GM12878 (cell line): ENCODE data around the gene MGARP. TPM values are rescaled to one million over a fixed set of nuclear protein-coding genes. Genes with fewer than 3 reads are reported as not detected.
A peak's percentile ranks its signal among the peaks of the same experiment; 100 is the strongest.

Experiments
- ASH2L ChIP-seq: fragments of 300-600, 200-600 bp; sonication (generic); IDR thresholded peaks from 2 replicates; pipeline ENCODE4 v1.6.1; 2017; ENCODE audit warnings: low read depth, mild to moderate bottlenecking, borderline replicate concordance
- BHLHE40 ChIP-seq, 2 experiments: fragments of 450-650 bp in 1 of 2; IDR thresholded peaks; 2 replicates each; pipeline ENCODE4 v1.6.1; 2011 to 2017; ENCODE audit warnings: low read depth in 2 of 2, borderline replicate concordance in 1 of 2, improper control_type of control experiment in 1 of 2, low read length in 1 of 2, mild to moderate bottlenecking in 1 of 2
- CBX5 ChIP-seq: sonication (generic); IDR thresholded peaks from 2 replicates; pipeline ENCODE4 v1.6.1; 2016; ENCODE audit warnings: low read depth, moderate library complexity, mild to moderate bottlenecking, inconsistent platforms
- CHD2 ChIP-seq: IDR thresholded peaks from 2 replicates; pipeline ENCODE4 v1.6.1; 2011; ENCODE audit warnings: low read depth, low read length, improper control_type of control experiment, borderline replicate concordance
- CHD4 ChIP-seq: fragments of 200-600 bp; sonication (generic); IDR thresholded peaks from 2 replicates; pipeline ENCODE4 v1.6.1; 2016; ENCODE audit warnings: mild to moderate bottlenecking
- CREM ChIP-seq: IDR thresholded peaks from 2 replicates; pipeline ENCODE4 v1.6.1; 2014; ENCODE audit warnings: antibody characterized with exemption, low read depth
- EED ChIP-seq: sonication (generic); IDR thresholded peaks from 2 replicates; pipeline ENCODE4 v1.6.1; 2016; ENCODE audit warnings: antibody characterized with exemption, low read depth
- PML ChIP-seq: IDR thresholded peaks from 2 replicates; pipeline ENCODE4 v1.6.1; 2012; ENCODE audit warnings: low read length, inconsistent platforms
- RB1 ChIP-seq: fragments of 450-650 bp; formaldehyde crosslinking; IDR thresholded peaks from 2 replicates; pipeline ENCODE4 v1.6.1; 2017; ENCODE audit warnings: mild to moderate bottlenecking, borderline replicate concordance
- TARDBP ChIP-seq: IDR thresholded peaks from 2 replicates; pipeline ENCODE4 v1.6.1; 2016; ENCODE audit warnings: borderline replicate concordance
- polyA plus RNA-seq, 11 experiments: library from polyadenylated mRNA; depleted of rRNA in 4 of 11; unstranded in 6 of 11; stranded (reverse) in 5 of 11; fragments of >200 nt; fragmentation: Nextera tagmentation in 4 of 11; fragmentation: Illumina TruSeq in 1 of 11; extraction: Ambion mirVana in 4 of 11; extraction: Trizol in 1 of 11; gene quantifications; 1 replicate in 1 of 11; 2 replicates in 10 of 11; pipeline versions ENCODE4 v1.2.1 to v1.2.3, GENCODE V29; 2011 to 2016; ENCODE audit warnings: inconsistent platforms in 2 of 11, missing spikeins in 2 of 11, low read depth in 1 of 11
- total RNA-seq, 4 experiments: library from RNA; depleted of rRNA in 3 of 4; stranded (reverse); fragments of >200 nt in 3 of 4; fragmentation: Illumina TruSeq in 1 of 4; extraction: Trizol in 1 of 4; gene quantifications; 2 replicates each; pipeline versions ENCODE4 v1.2.1 to v1.2.3, GENCODE V29; 2013 to 2021
- TF ChIP-seq, protein P1 (sequence below): fragments of 450-650 bp; IDR thresholded peaks from 2 replicates; pipeline ENCODE4 v1.6.1; 2016; ENCODE audit warnings: mild to moderate bottlenecking, moderate library complexity, borderline replicate concordance
- TF ChIP-seq, protein P2 (sequence below): fragments of 150-350 bp; IDR thresholded peaks from 2 replicates; pipeline ENCODE4 v1.6.1; 2014; ENCODE audit warnings: mild to moderate bottlenecking, low read depth, low read length
- TF ChIP-seq, protein P3 (sequence below): IDR thresholded peaks from 2 replicates; pipeline ENCODE4 v1.6.1; 2011; ENCODE audit warnings: low read depth, mild to moderate bottlenecking, low read length, moderate library complexity, borderline replicate concordance; ENCODE audit errors: extremely low read depth
- TF ChIP-seq, protein P4 (sequence below): fragments of 450-650 bp; IDR thresholded peaks from 2 replicates; pipeline ENCODE4 v1.6.1; 2014; ENCODE audit warnings: mild to moderate bottlenecking
- TF ChIP-seq, protein P5 (sequence below): fragments of 450-650 bp; IDR thresholded peaks from 2 replicates; pipeline ENCODE4 v1.6.1; 2017; ENCODE audit warnings: mild to moderate bottlenecking, moderate library complexity
- TF ChIP-seq, protein P6 (sequence below): IDR thresholded peaks from 2 replicates; pipeline ENCODE4 v1.6.1; 2012; ENCODE audit warnings: low read length, inconsistent platforms

MGARP gene
- total and polyA plus RNA-seq, 10 of the 15 experiments (the other 5 are each of a cell fraction or from before 2014, with no cell fraction given) = 0.04 to 0.23 (median 0.08) TPM; not detected in 7

DNA sequence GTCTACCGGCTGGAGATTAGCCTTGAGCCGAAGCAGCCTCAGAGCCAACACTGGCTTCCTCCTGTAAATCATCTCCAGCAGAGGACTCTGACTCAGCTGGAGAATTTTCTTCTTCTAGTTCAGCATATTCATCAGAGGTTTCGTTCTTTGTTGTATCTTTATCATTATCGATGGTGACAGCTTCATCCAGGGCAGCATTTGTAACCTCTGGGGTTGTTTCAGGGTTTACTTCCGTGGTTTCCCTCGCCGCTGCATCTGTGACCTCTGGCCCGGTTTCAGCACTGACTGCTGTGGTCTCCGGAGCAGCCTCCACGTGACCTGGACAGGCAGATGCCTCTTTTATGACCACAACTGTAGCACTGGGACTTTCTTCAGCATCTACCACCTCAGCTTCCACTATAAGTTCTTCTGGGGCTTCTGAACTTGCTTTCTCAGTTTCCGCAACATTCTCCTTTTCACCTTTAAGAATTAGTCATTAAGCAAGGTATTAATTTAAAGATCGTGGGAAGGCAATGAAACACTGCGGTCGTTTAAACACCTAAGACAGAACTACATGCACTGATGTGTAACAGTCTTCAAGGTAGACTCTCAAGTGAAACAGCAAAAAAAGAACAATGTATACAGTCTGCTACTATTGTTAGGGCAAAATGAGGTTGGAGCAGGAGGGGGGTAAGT, 13.3 kb downstream of the MGARP start (continued):
- no peak for TF ChIP-seq TARDBP
- TF ChIP-seq EED = peak; percentile 94
- TF ChIP-seq, protein P1, sequence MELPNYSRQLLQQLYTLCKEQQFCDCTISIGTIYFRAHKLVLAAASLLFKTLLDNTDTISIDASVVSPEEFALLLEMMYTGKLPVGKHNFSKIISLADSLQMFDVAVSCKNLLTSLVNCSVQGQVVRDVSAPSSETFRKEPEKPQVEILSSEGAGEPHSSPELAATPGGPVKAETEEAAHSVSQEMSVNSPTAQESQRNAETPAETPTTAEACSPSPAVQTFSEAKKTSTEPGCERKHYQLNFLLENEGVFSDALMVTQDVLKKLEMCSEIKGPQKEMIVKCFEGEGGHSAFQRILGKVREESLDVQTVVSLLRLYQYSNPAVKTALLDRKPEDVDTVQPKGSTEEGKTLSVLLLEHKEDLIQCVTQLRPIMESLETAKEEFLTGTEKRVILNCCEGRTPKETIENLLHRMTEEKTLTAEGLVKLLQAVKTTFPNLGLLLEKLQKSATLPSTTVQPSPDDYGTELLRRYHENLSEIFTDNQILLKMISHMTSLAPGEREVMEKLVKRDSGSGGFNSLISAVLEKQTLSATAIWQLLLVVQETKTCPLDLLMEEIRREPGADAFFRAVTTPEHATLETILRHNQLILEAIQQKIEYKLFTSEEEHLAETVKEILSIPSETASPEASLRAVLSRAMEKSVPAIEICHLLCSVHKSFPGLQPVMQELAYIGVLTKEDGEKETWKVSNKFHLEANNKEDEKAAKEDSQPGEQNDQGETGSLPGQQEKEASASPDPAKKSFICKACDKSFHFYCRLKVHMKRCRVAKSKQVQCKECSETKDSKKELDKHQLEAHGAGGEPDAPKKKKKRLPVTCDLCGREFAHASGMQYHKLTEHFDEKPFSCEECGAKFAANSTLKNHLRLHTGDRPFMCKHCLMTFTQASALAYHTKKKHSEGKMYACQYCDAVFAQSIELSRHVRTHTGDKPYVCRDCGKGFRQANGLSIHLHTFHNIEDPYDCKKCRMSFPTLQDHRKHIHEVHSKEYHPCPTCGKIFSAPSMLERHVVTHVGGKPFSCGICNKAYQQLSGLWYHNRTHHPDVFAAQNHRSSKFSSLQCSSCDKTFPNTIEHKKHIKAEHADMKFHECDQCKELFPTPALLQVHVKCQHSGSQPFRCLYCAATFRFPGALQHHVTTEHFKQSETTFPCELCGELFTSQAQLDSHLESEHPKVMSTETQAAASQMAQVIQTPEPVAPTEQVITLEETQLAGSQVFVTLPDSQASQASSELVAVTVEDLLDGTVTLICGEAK = no peak
- TF ChIP-seq, protein P2, sequence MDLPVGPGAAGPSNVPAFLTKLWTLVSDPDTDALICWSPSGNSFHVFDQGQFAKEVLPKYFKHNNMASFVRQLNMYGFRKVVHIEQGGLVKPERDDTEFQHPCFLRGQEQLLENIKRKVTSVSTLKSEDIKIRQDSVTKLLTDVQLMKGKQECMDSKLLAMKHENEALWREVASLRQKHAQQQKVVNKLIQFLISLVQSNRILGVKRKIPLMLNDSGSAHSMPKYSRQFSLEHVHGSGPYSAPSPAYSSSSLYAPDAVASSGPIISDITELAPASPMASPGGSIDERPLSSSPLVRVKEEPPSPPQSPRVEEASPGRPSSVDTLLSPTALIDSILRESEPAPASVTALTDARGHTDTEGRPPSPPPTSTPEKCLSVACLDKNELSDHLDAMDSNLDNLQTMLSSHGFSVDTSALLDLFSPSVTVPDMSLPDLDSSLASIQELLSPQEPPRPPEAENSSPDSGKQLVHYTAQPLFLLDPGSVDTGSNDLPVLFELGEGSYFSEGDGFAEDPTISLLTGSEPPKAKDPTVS = no peak
- TF ChIP-seq PML = peak; percentile 86
- TF ChIP-seq, protein P3, sequence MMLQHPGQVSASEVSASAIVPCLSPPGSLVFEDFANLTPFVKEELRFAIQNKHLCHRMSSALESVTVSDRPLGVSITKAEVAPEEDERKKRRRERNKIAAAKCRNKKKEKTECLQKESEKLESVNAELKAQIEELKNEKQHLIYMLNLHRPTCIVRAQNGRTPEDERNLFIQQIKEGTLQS = peak; percentile 82; the same call in 1 of the 2 replicates
- TF ChIP-seq, protein P4, sequence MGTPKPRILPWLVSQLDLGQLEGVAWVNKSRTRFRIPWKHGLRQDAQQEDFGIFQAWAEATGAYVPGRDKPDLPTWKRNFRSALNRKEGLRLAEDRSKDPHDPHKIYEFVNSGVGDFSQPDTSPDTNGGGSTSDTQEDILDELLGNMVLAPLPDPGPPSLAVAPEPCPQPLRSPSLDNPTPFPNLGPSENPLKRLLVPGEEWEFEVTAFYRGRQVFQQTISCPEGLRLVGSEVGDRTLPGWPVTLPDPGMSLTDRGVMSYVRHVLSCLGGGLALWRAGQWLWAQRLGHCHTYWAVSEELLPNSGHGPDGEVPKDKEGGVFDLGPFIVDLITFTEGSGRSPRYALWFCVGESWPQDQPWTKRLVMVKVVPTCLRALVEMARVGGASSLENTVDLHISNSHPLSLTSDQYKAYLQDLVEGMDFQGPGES = no peak
- no peak for TF ChIP-seq RB1
- no peak for TF ChIP-seq ASH2L
- TF ChIP-seq CHD4 = no peak
- peak; percentile 98 to 99 for TF ChIP-seq BHLHE40 (IDR thresholded peaks at IDR 0.05; ENCODE audit: borderline replicate concordance in 1 of 2, low read depth in 2 of 2, low read length in 1 of 2)
- TF ChIP-seq, protein P5, sequence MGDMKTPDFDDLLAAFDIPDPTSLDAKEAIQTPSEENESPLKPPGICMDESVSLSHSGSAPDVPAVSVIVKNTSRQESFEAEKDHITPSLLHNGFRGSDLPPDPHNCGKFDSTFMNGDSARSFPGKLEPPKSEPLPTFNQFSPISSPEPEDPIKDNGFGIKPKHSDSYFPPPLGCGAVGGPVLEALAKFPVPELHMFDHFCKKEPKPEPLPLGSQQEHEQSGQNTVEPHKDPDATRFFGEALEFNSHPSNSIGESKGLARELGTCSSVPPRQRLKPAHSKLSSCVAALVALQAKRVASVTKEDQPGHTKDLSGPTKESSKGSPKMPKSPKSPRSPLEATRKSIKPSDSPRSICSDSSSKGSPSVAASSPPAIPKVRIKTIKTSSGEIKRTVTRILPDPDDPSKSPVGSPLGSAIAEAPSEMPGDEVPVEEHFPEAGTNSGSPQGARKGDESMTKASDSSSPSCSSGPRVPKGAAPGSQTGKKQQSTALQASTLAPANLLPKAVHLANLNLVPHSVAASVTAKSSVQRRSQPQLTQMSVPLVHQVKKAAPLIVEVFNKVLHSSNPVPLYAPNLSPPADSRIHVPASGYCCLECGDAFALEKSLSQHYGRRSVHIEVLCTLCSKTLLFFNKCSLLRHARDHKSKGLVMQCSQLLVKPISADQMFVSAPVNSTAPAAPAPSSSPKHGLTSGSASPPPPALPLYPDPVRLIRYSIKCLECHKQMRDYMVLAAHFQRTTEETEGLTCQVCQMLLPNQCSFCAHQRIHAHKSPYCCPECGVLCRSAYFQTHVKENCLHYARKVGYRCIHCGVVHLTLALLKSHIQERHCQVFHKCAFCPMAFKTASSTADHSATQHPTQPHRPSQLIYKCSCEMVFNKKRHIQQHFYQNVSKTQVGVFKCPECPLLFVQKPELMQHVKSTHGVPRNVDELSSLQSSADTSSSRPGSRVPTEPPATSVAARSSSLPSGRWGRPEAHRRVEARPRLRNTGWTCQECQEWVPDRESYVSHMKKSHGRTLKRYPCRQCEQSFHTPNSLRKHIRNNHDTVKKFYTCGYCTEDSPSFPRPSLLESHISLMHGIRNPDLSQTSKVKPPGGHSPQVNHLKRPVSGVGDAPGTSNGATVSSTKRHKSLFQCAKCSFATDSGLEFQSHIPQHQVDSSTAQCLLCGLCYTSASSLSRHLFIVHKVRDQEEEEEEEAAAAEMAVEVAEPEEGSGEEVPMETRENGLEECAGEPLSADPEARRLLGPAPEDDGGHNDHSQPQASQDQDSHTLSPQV = no peak
- peak; percentile 84 for TF ChIP-seq CREM
- TF ChIP-seq, protein P6, sequence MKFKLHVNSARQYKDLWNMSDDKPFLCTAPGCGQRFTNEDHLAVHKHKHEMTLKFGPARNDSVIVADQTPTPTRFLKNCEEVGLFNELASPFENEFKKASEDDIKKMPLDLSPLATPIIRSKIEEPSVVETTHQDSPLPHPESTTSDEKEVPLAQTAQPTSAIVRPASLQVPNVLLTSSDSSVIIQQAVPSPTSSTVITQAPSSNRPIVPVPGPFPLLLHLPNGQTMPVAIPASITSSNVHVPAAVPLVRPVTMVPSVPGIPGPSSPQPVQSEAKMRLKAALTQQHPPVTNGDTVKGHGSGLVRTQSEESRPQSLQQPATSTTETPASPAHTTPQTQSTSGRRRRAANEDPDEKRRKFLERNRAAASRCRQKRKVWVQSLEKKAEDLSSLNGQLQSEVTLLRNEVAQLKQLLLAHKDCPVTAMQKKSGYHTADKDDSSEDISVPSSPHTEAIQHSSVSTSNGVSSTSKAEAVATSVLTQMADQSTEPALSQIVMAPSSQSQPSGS = peak; percentile 91
- TF ChIP-seq CBX5 = peak; percentile 81; the same call in 1 of the 2 replicates
- TF ChIP-seq CHD2 = 0 out of 2 replicates have a peak, but pooled peaks have one; percentile 40
